GM23338 (cell line): ENCODE measurements around the gene POR. TPM values are rescaled to one million over a fixed set of nuclear protein-coding genes. Genes with fewer than 3 reads are reported as not detected.

ENCODE experiments used
- ATAC-seq: fragments of 200-7000 bp; cut with Tn5 transposase; 3 replicates; pipeline ENCODE4 v1.9.1; 2020
- DNase-seq: peaks from one replicate; pipeline ENCODE4 v3.0.0-alpha.2; 2015; ENCODE audit warnings: low spot score
- H2AFZ ChIP-seq: fragments of 200-600 bp; sonication (generic); 2 replicates; pipeline ENCODE4 v1.8.0; 2016; ENCODE audit warnings: antibody characterized with exemption, mild to moderate bottlenecking, moderate library complexity
- H3F3A ChIP-seq: fragments of 200-600 bp; sonication (generic); replicated peaks from 2 replicates; pipeline ENCODE4 v1.8.0; 2017; ENCODE audit warnings: antibody characterized with exemption, mixed run types, low read depth
- H3K27ac ChIP-seq: fragments of 200-600 bp; sonication (generic); 2 replicates; pipeline ENCODE4 v1.6.1; 2016; ENCODE audit warnings: low read depth
- H3K27me3 ChIP-seq: fragments of 200-600 bp; sonication (generic); 2 replicates; pipeline ENCODE4 v1.8.0; 2016; ENCODE audit warnings: mild to moderate bottlenecking, mixed run types, moderate library complexity; ENCODE audit not compliant: insufficient read depth
- H3K36me3 ChIP-seq: fragments of 200-600 bp; sonication (generic); 2 replicates; pipeline ENCODE4 v1.8.0; 2016; ENCODE audit warnings: mild to moderate bottlenecking; ENCODE audit not compliant: insufficient read depth
- H3K4me1 ChIP-seq: fragments of 200-600 bp; sonication (generic); 2 replicates; pipeline ENCODE4 v1.8.0; 2016; ENCODE audit warnings: mild to moderate bottlenecking, moderate library complexity; ENCODE audit not compliant: insufficient read depth
- H3K4me2 ChIP-seq: fragments of 200-600 bp; sonication (generic); 2 replicates; pipeline ENCODE4 v1.7.1; 2017; ENCODE audit warnings: mixed run types
- H3K4me3 ChIP-seq: fragments of 200-600 bp; sonication (generic); 2 replicates; pipeline ENCODE4 v1.6.1; 2016; ENCODE audit warnings: mixed run types
- H3K79me2 ChIP-seq: fragments of 200-600 bp; sonication (generic); replicated peaks from 2 replicates; pipeline ENCODE4 v1.8.0; 2017; ENCODE audit warnings: mild to moderate bottlenecking; ENCODE audit not compliant: insufficient read depth
- H3K9me2 ChIP-seq: fragments of 200-600 bp; sonication (generic); 2 replicates; pipeline ENCODE4 v1.8.0; 2017; ENCODE audit not compliant: insufficient read depth
- H4K20me1 ChIP-seq: fragments of 200-600 bp; sonication (generic); replicated peaks from 2 replicates; pipeline ENCODE4 v1.8.0; 2017; ENCODE audit warnings: mild to moderate bottlenecking; ENCODE audit not compliant: insufficient read depth
- H3K27ac Mint-ChIP-seq: 2 replicates; pipeline ENCODE4 v1.8.0; 2020; ENCODE audit warnings: inconsistent platforms, mild to moderate bottlenecking, moderate library complexity, mixed read lengths
- H3K27me3 Mint-ChIP-seq: 3 replicates; pipeline ENCODE4 v1.8.0; 2022; ENCODE audit warnings: low read depth, mild to moderate bottlenecking, moderate library complexity, mixed read lengths, inconsistent platforms; ENCODE audit not compliant: insufficient read depth, poor library complexity
- H3K36me3 Mint-ChIP-seq: 3 replicates; pipeline ENCODE4 v1.8.0; 2021; ENCODE audit warnings: low read depth, mild to moderate bottlenecking, inconsistent platforms, moderate library complexity, mixed read lengths
- H3K4me1 Mint-ChIP-seq: 3 replicates; pipeline ENCODE4 v1.8.0; 2020; ENCODE audit warnings: mild to moderate bottlenecking, inconsistent platforms, mixed read lengths
- H3K4me3 Mint-ChIP-seq: 3 replicates; pipeline ENCODE4 v1.8.0; 2021; ENCODE audit warnings: moderate library complexity, mild to moderate bottlenecking, inconsistent platforms, mixed read lengths
- H3K9me3 Mint-ChIP-seq: 3 replicates; pipeline ENCODE4 v1.8.0; 2020; ENCODE audit warnings: moderate library complexity, mild to moderate bottlenecking, inconsistent platforms, mixed read lengths
- CREB1 ChIP-seq: fragments of 250-450 bp; sonication (Bioruptor Pico); IDR thresholded peaks from 2 replicates; pipeline ENCODE4 v1.5.0; 2020; ENCODE audit warnings: low read depth, mild to moderate bottlenecking, moderate library complexity
- CTCF ChIP-seq, 2 experiments: fragments of 200-600 bp in 1 of 2; sonication (generic) in 1 of 2; conservative IDR thresholded peaks; 2 replicates each; pipeline versions ENCODE4 v1.5.1 to v1.6.1; 2016 to 2017; ENCODE audit warnings: antibody characterized with exemption in 2 of 2, low read depth in 2 of 2, mild to moderate bottlenecking in 2 of 2, moderate library complexity in 1 of 2
- ETS1 ChIP-seq: IDR thresholded peaks from 2 replicates; pipeline ENCODE4 v1.6.1; 2016; ENCODE audit warnings: antibody characterized with exemption
- EZH2 ChIP-seq: fragments of 200-600 bp; sonication (generic); IDR thresholded peaks from one replicate; pipeline ENCODE4 v1.8.0; 2017; ENCODE audit warnings: antibody characterized with exemption, mild to moderate bottlenecking, low read depth; ENCODE audit not compliant: unreplicated experiment
- EZH2phosphoT487 ChIP-seq: fragments of 200-600 bp; sonication (generic); IDR thresholded peaks from one replicate; pipeline ENCODE4 v1.8.1; 2018; ENCODE audit warnings: antibody characterized with exemption; ENCODE audit not compliant: unreplicated experiment
- JUNB ChIP-seq: IDR thresholded peaks from one replicate; pipeline ENCODE4 v1.6.1; 2016; ENCODE audit warnings: antibody characterized with exemption; ENCODE audit not compliant: unreplicated experiment
- NANOG ChIP-seq: IDR thresholded peaks from 2 replicates; pipeline ENCODE4 v1.6.1; 2016; ENCODE audit warnings: antibody characterized with exemption, borderline replicate concordance
- POLR2AphosphoS5 ChIP-seq: IDR thresholded peaks from 2 replicates; pipeline ENCODE4 v1.6.1; 2016; ENCODE audit warnings: antibody characterized with exemption, low read depth
- REST ChIP-seq: IDR thresholded peaks from one replicate; pipeline ENCODE4 v1.6.1; 2018; ENCODE audit warnings: antibody characterized with exemption; ENCODE audit not compliant: unreplicated experiment
- STAT1 ChIP-seq: IDR thresholded peaks from one replicate; pipeline ENCODE4 v1.6.1; 2016; ENCODE audit warnings: antibody characterized with exemption; ENCODE audit not compliant: unreplicated experiment
- ZNF114 ChIP-seq: fragments of 250-450 bp; sonication (Bioruptor Pico); IDR thresholded peaks from 2 replicates; pipeline ENCODE4 v1.5.0; 2020; ENCODE audit warnings: mild to moderate bottlenecking, moderate library complexity
- ZNF331 ChIP-seq: fragments of 250-450 bp; sonication (Bioruptor Pico); IDR thresholded peaks from 2 replicates; pipeline ENCODE4 v1.5.0; 2020; ENCODE audit warnings: low read depth, mild to moderate bottlenecking, moderate library complexity
- ZNF462 ChIP-seq: fragments of 250-450 bp; sonication (Bioruptor Pico); IDR thresholded peaks from 2 replicates; pipeline ENCODE4 v1.5.0; 2020; ENCODE audit warnings: mild to moderate bottlenecking, moderate library complexity
- polyA plus RNA-seq: library from polyadenylated mRNA; unstranded; fragments of >200 nt; fragmentation: Nextera tagmentation; extraction: Ambion mirVana; gene quantifications from 2 replicates; pipeline ENCODE4 v1.2.1, GENCODE V29; 2016
- total RNA-seq: library from RNA; depleted of rRNA; stranded (reverse); fragments of >200 nt; shearing (Covaris generic); gene quantifications from 2 replicates; pipeline ENCODE4 v1.2.3, GENCODE V29; 2014

Gene POR
- total and polyA plus RNA-seq, 2 experiments from 2014 or later, result 126 to 164 TPM

GRCh38 chr7:75906991-75907667 is 7.8 kb upstream of the POR start:
- Histone ChIP-seq H3K36me3 (no peaks in the 10 kb centered on the region), H3K4me2 (no peak overlapping the region), H3K4me3 (no peak overlapping the region), H4K20me1 (no peaks in the 10 kb centered on the region), H3K9me2 (no peaks in the 10 kb centered on the region), H3K79me2 (no peaks in the 10 kb centered on the region), H3F3A (no peaks in the 10 kb centered on the region), H3K27ac (no peak overlapping the region), H3K4me1 (0 out of 2 replicates have a peak, but pooled peaks cover 7% of the 10 kb centered on the region), H3K27me3 (no peaks in the 10 kb centered on the region), H2AFZ (no peak overlapping the region)
- ATAC-seq, result no peak
- no peak for TF ChIP-seq POLR2AphosphoS5
- no peak for TF ChIP-seq NANOG
- TF ChIP-seq ZNF462, result no peak
- TF ChIP-seq ZNF331 (CRISPR knock-in tag), result no peak
- no peak for TF ChIP-seq REST
- TF ChIP-seq CTCF (conservative IDR thresholded peaks at IDR 0.05; ENCODE audit: low read depth in 2 of 2), result no peak
- no peak for TF ChIP-seq JUNB
- no peak for TF ChIP-seq EZH2phosphoT487
- TF ChIP-seq EZH2, result no peak
- TF ChIP-seq STAT1, result no peak
- TF ChIP-seq ETS1, result no peak
- TF ChIP-seq CREB1, result no peak
- no peak for TF ChIP-seq ZNF114 (CRISPR knock-in tag)
- no peaks in the 10 kb centered on the region; the same call in 2 of the 3 replicates for H3K9me3 Mint-ChIP-seq
- DNase-seq, result no peak
- H3K27ac Mint-ChIP-seq, result no peak overlapping the region
- no peaks in the 10 kb centered on the region for H3K36me3 Mint-ChIP-seq
- H3K27me3 Mint-ChIP-seq, result peaks cover 10% of the 10 kb centered on the region
- H3K4me3 Mint-ChIP-seq, result no peak overlapping the region
- peaks cover 9% of the 10 kb centered on the region; the same call in 2 of the 3 replicates for H3K4me1 Mint-ChIP-seq
